PC-9 (cell line): ENCODE measurements around the gene AGPAT3. TPM values are rescaled to one million over a fixed set of nuclear protein-coding genes. Genes with fewer than 3 reads are reported as not detected.

Experiments used
- BruUV-seq: library from RNA; stranded (reverse); fragments of 400-500 nt; replicated peaks from 2 replicates; lab custom pipeline; 2021; lab: Mats Ljungman, UMichigan
- CTCF ChIA-PET: fragments of 300-600 bp; sonication (Branson Sonifier 250); formaldehyde crosslinking; loops from one replicate; lab custom pipeline; 2022; ENCODE audit warnings: antibody characterized with exemption; lab: Charles Lee
- POLR2A ChIA-PET: fragments of 300-600 bp; sonication (Branson Sonifier 250); formaldehyde crosslinking; loops from one replicate; lab custom pipeline; 2022; ENCODE audit warnings: antibody characterized with exemption; ENCODE audit not compliant: unreplicated experiment; lab: Charles Lee
- DNase-seq, 2 experiments: peaks; one replicate each; pipeline versions ENCODE4 v3.0.0 to v3.0.0-alpha.2; 2015 to 2022; ENCODE audit warnings: mixed read lengths in 1 of 2
- H2AFZ ChIP-seq: fragments of 200-600 bp; sonication (generic); 2 replicates; pipeline ENCODE4 v1.8.1; 2017; ENCODE audit warnings: antibody characterized with exemption
- H3F3A ChIP-seq: fragments of 200-600 bp; sonication (generic); 2 replicates; pipeline ENCODE4 v1.8.1; 2017; ENCODE audit warnings: antibody characterized with exemption, mild to moderate bottlenecking, low read depth; ENCODE audit not compliant: insufficient read depth
- H3K27ac ChIP-seq: fragments of 200-600 bp; sonication (generic); 2 replicates; pipeline ENCODE4 v1.6.1; 2016; ENCODE audit warnings: mixed run types
- H3K27me3 ChIP-seq: fragments of 200-600 bp; sonication (generic); 2 replicates; pipeline ENCODE4 v1.6.1; 2016; ENCODE audit warnings: low read depth, mixed run types; ENCODE audit not compliant: insufficient read depth
- H3K36me3 ChIP-seq: fragments of 200-600 bp; sonication (generic); 2 replicates; pipeline ENCODE4 v1.6.1; 2016; ENCODE audit warnings: low read depth, mixed run types
- H3K4me1 ChIP-seq: fragments of 200-600 bp; sonication (generic); replicated peaks from 2 replicates; pipeline ENCODE4 v1.6.1; 2016; ENCODE audit warnings: mixed run types; ENCODE audit not compliant: insufficient read depth
- H3K4me2 ChIP-seq: fragments of 200-600 bp; sonication (generic); 2 replicates; pipeline ENCODE4 v1.6.1; 2017; ENCODE audit warnings: mixed run types
- H3K4me3 ChIP-seq: fragments of 200-600 bp; sonication (generic); 2 replicates; pipeline ENCODE4 v1.6.1; 2016; ENCODE audit warnings: mixed run types
- H3K79me2 ChIP-seq: fragments of 200-600 bp; sonication (generic); 2 replicates; pipeline ENCODE4 v1.6.1; 2017; ENCODE audit warnings: low read depth, mixed run types
- H3K9me2 ChIP-seq: fragments of 200-600 bp; sonication (generic); 2 replicates; pipeline ENCODE4 v1.8.1; 2017; ENCODE audit warnings: mild to moderate bottlenecking; ENCODE audit not compliant: insufficient read depth
- H3K9me3 ChIP-seq: fragments of 200-600 bp; sonication (generic); 2 replicates; pipeline ENCODE4 v1.8.1; 2016; ENCODE audit warnings: low read depth; ENCODE audit not compliant: insufficient read depth
- H4K20me1 ChIP-seq: fragments of 200-600 bp; sonication (generic); 2 replicates; pipeline ENCODE4 v1.8.1; 2017; ENCODE audit not compliant: insufficient read depth
- EZH2 ChIP-seq: fragments of 200-600 bp; sonication (generic); IDR thresholded peaks from 2 replicates; pipeline ENCODE4 v1.8.0; 2017; ENCODE audit warnings: antibody characterized with exemption, low read depth
- intact Hi-C: fragments of 100-400 bp; cut with micrococcal nuclease; formaldehyde crosslinking; loops from one replicate; pipeline ENCODE4 v1.10.0; 2022; ENCODE audit not compliant: unreplicated experiment
- total RNA-seq: library from RNA; stranded (reverse); gene quantifications from 2 replicates; pipeline ENCODE4 v1.2.3, GENCODE V29; 2021
- TF ChIP-seq, protein P1 (sequence below): fragments of 200-600 bp; sonication (generic); conservative IDR thresholded peaks from 2 replicates; pipeline ENCODE4 v1.6.1; 2017; ENCODE audit warnings: mixed run types, antibody characterized with exemption, mild to moderate bottlenecking, moderate library complexity

Gene AGPAT3
- total RNA-seq, 1 experiment from 2014 or later, result 39.0 TPM

DNA sequence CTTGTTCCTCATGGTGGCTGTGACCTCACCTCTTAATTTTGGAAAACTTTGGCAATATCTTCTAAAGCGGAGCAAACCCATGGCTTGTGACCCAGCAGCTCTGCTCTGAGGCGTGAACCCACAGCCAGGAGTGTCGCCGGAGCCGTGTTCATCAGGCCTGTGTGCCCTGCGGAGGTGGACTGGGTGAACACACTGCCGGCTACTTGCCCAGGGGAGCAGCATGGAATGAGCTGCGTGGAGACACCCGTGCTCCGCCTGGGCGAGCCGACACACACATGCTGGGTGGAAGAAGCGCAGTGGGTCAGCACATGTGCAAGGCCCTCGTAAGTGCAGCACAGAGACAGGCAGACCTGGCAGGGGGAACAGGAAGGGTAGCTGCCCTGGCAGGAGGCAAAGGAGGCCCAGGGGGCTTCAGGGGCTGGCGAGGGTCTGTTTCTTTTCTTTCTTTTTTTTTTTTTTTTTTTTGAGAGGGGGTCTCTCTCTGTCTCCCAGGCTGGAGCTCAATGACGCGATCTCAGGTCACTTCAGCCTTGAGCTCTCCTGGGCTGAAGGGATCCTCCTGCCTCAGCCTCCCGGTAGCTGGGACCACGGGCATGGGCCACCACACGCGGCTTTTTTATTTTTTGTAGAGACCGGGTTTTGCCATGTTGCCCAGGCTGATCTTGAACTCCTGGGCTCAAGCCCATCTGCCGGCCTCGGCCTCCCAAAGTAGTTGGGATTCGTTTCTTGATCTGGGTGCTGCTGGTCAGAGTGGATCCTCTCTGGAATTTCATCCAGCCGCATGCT is 41.8 kb downstream of the AGPAT3 start:
- H3K4me3 ChIP-seq, result no peak overlapping the region
- no peaks in the 10 kb centered on the region for H4K20me1 ChIP-seq
- H2AFZ ChIP-seq, result no peak overlapping the region
- H3K9me3 ChIP-seq, result no peaks in the 10 kb centered on the region
- no peak overlapping the region for H3K27ac ChIP-seq
- no peaks in the 10 kb centered on the region for H3K79me2 ChIP-seq
- no peaks in the 10 kb centered on the region for H3K4me1 ChIP-seq
- TF ChIP-seq EZH2, result no peak
- TF ChIP-seq, protein P1, sequence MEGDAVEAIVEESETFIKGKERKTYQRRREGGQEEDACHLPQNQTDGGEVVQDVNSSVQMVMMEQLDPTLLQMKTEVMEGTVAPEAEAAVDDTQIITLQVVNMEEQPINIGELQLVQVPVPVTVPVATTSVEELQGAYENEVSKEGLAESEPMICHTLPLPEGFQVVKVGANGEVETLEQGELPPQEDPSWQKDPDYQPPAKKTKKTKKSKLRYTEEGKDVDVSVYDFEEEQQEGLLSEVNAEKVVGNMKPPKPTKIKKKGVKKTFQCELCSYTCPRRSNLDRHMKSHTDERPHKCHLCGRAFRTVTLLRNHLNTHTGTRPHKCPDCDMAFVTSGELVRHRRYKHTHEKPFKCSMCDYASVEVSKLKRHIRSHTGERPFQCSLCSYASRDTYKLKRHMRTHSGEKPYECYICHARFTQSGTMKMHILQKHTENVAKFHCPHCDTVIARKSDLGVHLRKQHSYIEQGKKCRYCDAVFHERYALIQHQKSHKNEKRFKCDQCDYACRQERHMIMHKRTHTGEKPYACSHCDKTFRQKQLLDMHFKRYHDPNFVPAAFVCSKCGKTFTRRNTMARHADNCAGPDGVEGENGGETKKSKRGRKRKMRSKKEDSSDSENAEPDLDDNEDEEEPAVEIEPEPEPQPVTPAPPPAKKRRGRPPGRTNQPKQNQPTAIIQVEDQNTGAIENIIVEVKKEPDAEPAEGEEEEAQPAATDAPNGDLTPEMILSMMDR, result no peak
- no peaks in the 10 kb centered on the region for H3F3A ChIP-seq
- no TSS peak for BruUV-seq
- no peaks in the 10 kb centered on the region for H3K27me3 ChIP-seq
- intact Hi-C loops, result no loop called here
- no peak overlapping the region for H3K4me2 ChIP-seq
- ChIA-PET CTCF (no interaction called here), POLR2A (no interaction called here)
- DNase-seq, result no peak
- no peaks in the 10 kb centered on the region for H3K36me3 ChIP-seq
- H3K9me2 ChIP-seq, result no peaks in the 10 kb centered on the region

DNA sequence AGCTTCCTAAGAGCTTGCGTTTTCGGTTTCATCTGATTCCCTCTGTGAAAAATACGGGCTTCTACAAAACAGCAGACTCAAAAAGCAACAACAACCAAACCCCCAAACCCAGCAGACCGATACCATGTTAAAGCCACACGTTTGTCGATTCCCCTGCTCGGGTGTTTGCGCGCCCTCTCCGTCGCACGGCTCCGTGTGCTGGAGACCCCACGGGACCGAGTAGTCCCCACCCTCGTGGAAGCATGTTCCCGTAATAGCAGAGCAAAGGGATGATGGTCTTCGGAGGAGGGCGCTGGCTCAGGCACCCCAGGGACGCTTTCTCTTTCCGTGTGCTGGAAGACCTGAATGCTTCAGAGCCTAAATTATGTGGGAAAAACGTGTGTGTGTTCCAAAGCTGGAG is 42.7 kb downstream of the AGPAT3 start:
- no TSS peak for BruUV-seq
- no peak overlapping the region for H3K4me3 ChIP-seq

DNA sequence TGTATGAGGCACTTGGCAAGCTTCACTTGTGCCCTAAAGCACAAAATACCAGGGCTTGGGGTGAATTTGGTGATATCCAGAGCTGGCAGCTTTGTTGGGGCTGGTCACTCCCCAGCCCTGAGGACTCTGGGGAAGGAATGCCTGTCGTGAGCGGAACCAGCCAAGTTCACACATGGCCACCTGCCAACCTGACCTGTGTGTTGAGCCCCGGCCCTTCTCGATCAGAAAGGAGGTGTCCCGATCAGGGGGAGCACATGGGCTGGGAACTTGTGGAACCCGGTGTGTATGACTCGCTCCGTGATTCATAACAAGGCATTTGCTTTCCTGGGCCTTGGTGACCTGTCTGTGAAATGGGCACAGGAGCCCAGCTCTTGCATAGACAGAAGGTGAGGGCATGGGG is 43.1 kb downstream of the AGPAT3 start:
- intact Hi-C loops, result no loop called here
- CTCF ChIA-PET, result no interaction called here
- H3K4me1 ChIP-seq, result no peaks in the 10 kb centered on the region
- DNase-seq, result no peak
- no peaks in the 10 kb centered on the region for H3F3A ChIP-seq
- H3K27me3 ChIP-seq, result no peaks in the 10 kb centered on the region
- H4K20me1 ChIP-seq, result no peaks in the 10 kb centered on the region
- H3K27ac ChIP-seq, result no peak overlapping the region
- H3K79me2 ChIP-seq, result no peaks in the 10 kb centered on the region
- no peak overlapping the region for H2AFZ ChIP-seq
- TF ChIP-seq, protein P1, result no peak
- no peak for TF ChIP-seq EZH2
- no peak overlapping the region for H3K4me3 ChIP-seq
- H3K4me2 ChIP-seq, result no peak overlapping the region
- BruUV-seq, result no TSS peak
- POLR2A ChIA-PET, result no interaction called here
- H3K9me2 ChIP-seq, result no peaks in the 10 kb centered on the region
- H3K36me3 ChIP-seq, result no peaks in the 10 kb centered on the region
- no peaks in the 10 kb centered on the region for H3K9me3 ChIP-seq

More for the DNA sequence above, 42.7 kb downstream of the AGPAT3 start:
- no peaks in the 10 kb centered on the region for H3K27me3 ChIP-seq
- CTCF ChIA-PET, result no interaction called here
- H3K9me3 ChIP-seq, result no peaks in the 10 kb centered on the region
- no peak overlapping the region for H2AFZ ChIP-seq
- H3K79me2 ChIP-seq, result no peaks in the 10 kb centered on the region
- no peaks in the 10 kb centered on the region for H3K4me1 ChIP-seq
- no peaks in the 10 kb centered on the region for H3K9me2 ChIP-seq
- TF ChIP-seq, protein P1, result no peak
- TF ChIP-seq EZH2, result no peak
- POLR2A ChIA-PET, result no interaction called here
- H3F3A ChIP-seq, result no peaks in the 10 kb centered on the region
- intact Hi-C loops, result no loop called here
- no peaks in the 10 kb centered on the region for H3K36me3 ChIP-seq
- no peak for DNase-seq
- H3K4me2 ChIP-seq, result no peak overlapping the region
- H4K20me1 ChIP-seq, result no peaks in the 10 kb centered on the region
- H3K27ac ChIP-seq, result no peak overlapping the region
